Mesodermal cell (in vitro differentiated cells): ENCODE results near the gene RTN4.

Experiments used
- H3K27ac ChIP-seq: 2 replicates; pipeline ENCODE4 v1.7.0; 2013; ENCODE audit warnings: mild to moderate bottlenecking, low read depth, low read length, moderate library complexity; ENCODE audit not compliant: severe bottlenecking
- H3K36me3 ChIP-seq: 2 replicates; pipeline ENCODE4 v1.7.1; 2013; ENCODE audit warnings: mild to moderate bottlenecking, low read length, moderate library complexity; ENCODE audit not compliant: control insufficient read depth, insufficient read depth
- H3K4me1 ChIP-seq: one replicate; pipeline ENCODE4 v1.7.1; 2013; ENCODE audit warnings: mild to moderate bottlenecking, low read length; ENCODE audit not compliant: insufficient read depth, control insufficient read depth, poor library complexity, severe bottlenecking
- H3K4me3 ChIP-seq: 2 replicates; pipeline ENCODE4 v1.7.0; 2013; ENCODE audit warnings: low read length, control low read depth, mild to moderate bottlenecking; ENCODE audit not compliant: insufficient read depth, poor library complexity, severe bottlenecking; ENCODE audit errors: extremely low read depth
- H3K9me3 ChIP-seq: 2 replicates; pipeline ENCODE4 v1.7.1; 2013; ENCODE audit warnings: mild to moderate bottlenecking, low read length, moderate library complexity; ENCODE audit not compliant: control insufficient read depth
- WGBS, 2 experiments: methylation state at CpG; one replicate each; pipeline ENCODE4 v1.1.5; 2013; ENCODE audit warnings: missing lambda C conversion rate in 2 of 2; ENCODE audit not compliant: insufficient coverage in 2 of 2; 5-methylcytosine and 5-hydroxymethylcytosine counted together

The RTN4 gene

GRCh38 chr2:54958717-54959371, 91.4 kb downstream of the RTN4 start:
- 96 to 97% methylated on average over 10 to 14 of the region's 14 CpGs for WGBS, 2 experiments
- no peaks in the 10 kb centered on the region for H3K9me3 ChIP-seq
- no peak overlapping the region for H3K4me3 ChIP-seq
- H3K4me1 ChIP-seq = no peaks in the 10 kb centered on the region
- H3K36me3 ChIP-seq = no peaks in the 10 kb centered on the region
- no peak overlapping the region for H3K27ac ChIP-seq

- no peak overlapping the region for H3K4me3 ChIP-seq
- no peak overlapping the region for H3K27ac ChIP-seq
- H3K4me1 ChIP-seq = no peaks in the 10 kb centered on the region
- no peaks in the 10 kb centered on the region for H3K9me3 ChIP-seq
- no peaks in the 10 kb centered on the region for H3K36me3 ChIP-seq
- 91 to 93% methylated on average over 11 to 15 of the region's 18 CpGs for WGBS, 2 experiments
These were observed 92.8 kb downstream of the RTN4 start for GRCh38 chr2:54957321-54957999.

GRCh38 chr2:54956111-54956627, 94.1 kb downstream of the RTN4 start:
- 88 to 100% methylated on average over 1 of the region's 2 CpGs for WGBS, 2 experiments
- Histone ChIP-seq H3K27ac (no peak overlapping the region), H3K9me3 (no peaks in the 10 kb centered on the region)

GRCh38 chr2:54955358-54956110, 94.7 kb downstream of the RTN4 start:
- Histone ChIP-seq H3K4me3 (no peak overlapping the region), H3K27ac (no peak overlapping the region), H3K4me1 (no peaks in the 10 kb centered on the region), H3K9me3 (no peaks in the 10 kb centered on the region), H3K36me3 (no peaks in the 10 kb centered on the region)
- WGBS, 2 experiments = 88 to 93% methylated on average over 4 to 5 of the region's 9 CpGs

More at GRCh38 chr2:54956111-54956627, 94.1 kb downstream of the RTN4 start:
- no peak overlapping the region for H3K4me3 ChIP-seq
- no peaks in the 10 kb centered on the region for H3K36me3 ChIP-seq
- no peaks in the 10 kb centered on the region for H3K4me1 ChIP-seq

GRCh38 chr2:54954705-54955357, 95.4 kb downstream of the RTN4 start:
- Histone ChIP-seq H3K27ac (no peak overlapping the region), H3K9me3 (no peaks in the 10 kb centered on the region), H3K4me3 (no peak overlapping the region), H3K4me1 (no peaks in the 10 kb centered on the region), H3K36me3 (no peaks in the 10 kb centered on the region)
- WGBS, 2 experiments = 80 to 100% methylated on average over 1 of the region's 3 CpGs

- WGBS, 2 experiments = 73 to 76% methylated on average over 6 to 7 of the region's 8 CpGs
- no peaks in the 10 kb centered on the region for H3K9me3 ChIP-seq
These were observed 96.1 kb downstream of the RTN4 start for GRCh38 chr2:54954158-54954557.

GRCh38 chr2:54952978-54953456, 97.2 kb downstream of the RTN4 start:
- no peaks in the 10 kb centered on the region for H3K9me3 ChIP-seq
- H3K36me3 ChIP-seq = no peaks in the 10 kb centered on the region
- H3K4me1 ChIP-seq = no peaks in the 10 kb centered on the region
- 86 to 90% methylated on average over 5 to 6 of the region's 9 CpGs for WGBS, 2 experiments
- H3K27ac ChIP-seq = no peak overlapping the region
- H3K4me3 ChIP-seq = no peak overlapping the region

More at GRCh38 chr2:54954158-54954557, 96.1 kb downstream of the RTN4 start:
- H3K27ac ChIP-seq = no peak overlapping the region
- no peaks in the 10 kb centered on the region for H3K4me1 ChIP-seq
- no peaks in the 10 kb centered on the region for H3K36me3 ChIP-seq
- H3K4me3 ChIP-seq = no peak overlapping the region

- H3K27ac ChIP-seq = no peak overlapping the region
- no peaks in the 10 kb centered on the region for H3K4me1 ChIP-seq
- H3K4me3 ChIP-seq = no peak overlapping the region
- no peaks in the 10 kb centered on the region for H3K9me3 ChIP-seq
- no peaks in the 10 kb centered on the region for H3K36me3 ChIP-seq
- 84 to 89% methylated on average over 4 to 5 of the region's 5 CpGs for WGBS, 2 experiments
These were observed 97.8 kb downstream of the RTN4 start for GRCh38 chr2:54952425-54952824.

GRCh38 chr2:54950811-54951210, 99.4 kb downstream of the RTN4 start:
- Histone ChIP-seq H3K4me1 (no peaks in the 10 kb centered on the region), H3K4me3 (no peak overlapping the region), H3K27ac (no peak overlapping the region), H3K9me3 (no peaks in the 10 kb centered on the region), H3K36me3 (no peaks in the 10 kb centered on the region)
- WGBS, 2 experiments = 100% methylated on average over 1 of the region's 3 CpGs

- no peaks in the 10 kb centered on the region for H3K36me3 ChIP-seq
- H3K4me3 ChIP-seq = no peak overlapping the region
- WGBS, 2 experiments = 93 to 96% methylated on average over 5 to 6 of the region's 6 CpGs
- H3K9me3 ChIP-seq = no peaks in the 10 kb centered on the region
- no peak overlapping the region for H3K27ac ChIP-seq
- H3K4me1 ChIP-seq = no peaks in the 10 kb centered on the region
These were observed 100.8 kb downstream of the RTN4 start for GRCh38 chr2:54949431-54949830.
